HG03103 (cell line): ENCODE data around the gene PCCB.
"Not testable (repeated sequence)": the region's sequence is repeated elsewhere in the genome, so short reads cannot be mapped to it uniquely, and the experiment has no call there.

Source experiments
- ATAC-seq: cut with Tn5 transposase; IDR thresholded peaks from one replicate; pipeline ENCODE4 v1.9.1; 2021; ENCODE audit warnings: low read depth; ENCODE audit not compliant: unreplicated experiment

Gene PCCB

DNA sequence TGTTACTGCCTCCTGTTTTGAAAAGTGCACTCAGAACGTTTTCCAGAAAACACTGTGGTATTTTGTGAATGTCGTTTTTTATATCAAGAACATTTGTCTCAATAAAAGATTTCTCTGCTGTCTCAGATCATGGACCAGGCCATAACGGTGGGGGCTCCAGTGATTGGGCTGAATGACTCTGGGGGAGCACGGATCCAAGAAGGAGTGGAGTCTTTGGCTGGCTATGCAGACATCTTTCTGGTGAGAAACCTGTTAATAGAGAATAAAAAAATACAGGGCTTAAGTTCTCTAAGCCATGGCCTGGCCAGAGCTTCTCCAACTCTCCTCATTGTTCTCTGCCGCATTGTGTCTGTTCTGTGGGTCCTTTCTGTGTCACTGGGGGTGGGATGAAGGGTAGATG, 11.7 kb downstream of the PCCB start:
- no peak for ATAC-seq

DNA sequence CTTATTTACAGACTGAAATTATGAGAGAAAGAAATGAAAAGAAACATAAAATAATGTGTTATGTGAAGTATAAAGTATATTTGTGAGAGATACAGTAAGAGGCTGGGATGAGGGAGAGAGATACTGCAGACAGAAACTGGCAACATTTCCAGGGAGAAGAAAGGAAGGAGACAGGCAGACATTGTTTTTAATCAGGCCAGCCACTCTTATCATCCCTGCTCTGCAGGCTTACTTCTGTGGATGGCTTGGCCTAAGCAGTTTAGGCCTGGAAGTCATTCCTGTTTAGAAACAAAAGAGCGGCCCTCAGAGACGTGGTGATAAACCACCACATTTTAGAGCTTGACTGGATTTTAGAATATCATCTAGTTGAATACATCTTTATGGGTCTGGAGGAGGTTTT, 12.4 kb downstream of the PCCB start:
- ATAC-seq: no peak

DNA sequence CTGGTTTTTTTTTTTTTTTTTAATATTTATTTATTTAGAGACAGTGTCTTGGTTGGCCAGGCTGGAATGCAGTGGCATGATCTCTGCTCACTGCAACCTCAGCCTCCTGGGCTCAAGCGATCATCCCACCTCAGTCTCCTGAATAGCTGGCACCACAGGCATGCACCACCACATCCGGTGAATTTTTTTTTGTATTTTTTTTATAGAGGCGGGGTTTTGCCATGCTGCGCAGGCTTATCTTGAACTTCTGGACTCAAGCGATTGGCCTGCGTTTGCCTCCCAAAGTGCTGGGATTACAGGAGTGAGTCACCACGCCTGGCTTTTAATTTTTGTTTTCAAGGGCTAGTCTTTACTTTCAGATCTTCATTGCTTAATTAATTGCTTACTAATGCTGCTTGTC, 13.1 kb downstream of the PCCB start:
- no peak for ATAC-seq

DNA sequence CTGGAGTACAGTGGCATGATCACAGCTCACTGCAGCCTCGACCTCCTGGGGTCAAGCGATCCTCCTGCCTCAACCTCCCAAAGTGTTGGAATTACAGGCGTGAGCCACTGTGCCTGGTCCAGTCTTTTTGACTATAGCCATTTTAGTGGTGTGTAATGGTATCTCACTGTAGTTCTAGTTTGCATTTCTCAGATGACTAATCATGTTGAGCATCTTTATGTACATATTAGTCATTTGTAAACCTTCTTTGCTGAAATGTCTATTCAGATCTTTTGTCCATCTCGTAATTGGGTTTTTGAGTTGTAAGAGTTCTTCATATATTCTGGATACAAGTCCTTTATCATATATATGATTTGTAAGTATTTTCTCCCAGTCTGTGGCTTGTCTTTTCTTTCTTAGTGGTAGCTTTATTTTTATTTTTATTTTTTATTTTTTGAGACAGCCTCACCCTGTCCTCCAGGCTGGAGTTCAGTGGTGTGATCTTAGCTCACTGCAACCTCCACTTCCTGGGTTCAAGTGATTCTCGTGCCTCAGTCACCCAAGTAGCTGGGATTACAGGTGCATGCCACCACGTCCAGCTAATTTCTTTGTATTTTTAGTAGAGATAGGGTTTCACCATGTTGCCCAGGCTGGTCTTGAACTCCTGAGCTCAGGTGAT, 16.5 kb downstream of the PCCB start:
- ATAC-seq: peak; percentile 82

DNA sequence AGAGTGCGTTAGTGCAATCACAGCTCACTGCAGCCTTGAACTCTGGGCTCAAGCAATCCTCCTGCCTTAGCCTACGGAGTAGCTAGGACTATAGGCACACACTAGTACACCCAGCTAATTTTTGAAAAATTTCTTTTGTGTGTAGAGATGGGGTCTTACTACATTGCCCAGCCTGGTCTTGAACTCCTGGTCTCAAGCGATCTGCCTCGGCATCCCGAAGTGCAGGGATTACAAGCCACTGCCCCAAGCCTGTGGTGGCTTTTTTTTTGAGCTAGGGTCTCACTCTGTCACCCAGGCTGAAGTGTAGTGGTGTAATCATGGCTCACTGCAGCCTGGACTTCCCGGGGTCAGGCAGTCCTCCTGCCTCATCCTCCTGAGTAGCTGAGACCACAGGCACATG, 17.1 kb downstream of the PCCB start:
- ATAC-seq: no peak

DNA sequence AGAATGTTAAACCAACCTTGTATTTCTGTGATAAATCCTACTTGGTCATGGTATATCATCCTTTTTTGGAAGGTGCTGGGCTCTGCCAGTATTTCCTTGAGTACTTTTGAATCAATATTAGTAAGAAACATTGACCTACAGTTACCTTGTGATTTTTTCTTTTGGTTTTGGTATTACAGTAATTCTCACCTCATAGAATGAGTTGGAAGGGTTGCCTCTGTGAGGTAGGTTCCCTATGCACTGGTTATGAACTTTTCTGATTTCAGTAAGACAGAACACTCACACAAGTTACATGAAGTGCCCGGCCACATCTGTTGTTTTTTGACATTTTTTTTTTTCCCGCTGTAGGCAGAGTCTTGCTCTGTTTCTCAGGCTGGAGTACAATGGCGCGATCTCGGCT, 20.0 kb downstream of the PCCB start:
- no peak for ATAC-seq

DNA sequence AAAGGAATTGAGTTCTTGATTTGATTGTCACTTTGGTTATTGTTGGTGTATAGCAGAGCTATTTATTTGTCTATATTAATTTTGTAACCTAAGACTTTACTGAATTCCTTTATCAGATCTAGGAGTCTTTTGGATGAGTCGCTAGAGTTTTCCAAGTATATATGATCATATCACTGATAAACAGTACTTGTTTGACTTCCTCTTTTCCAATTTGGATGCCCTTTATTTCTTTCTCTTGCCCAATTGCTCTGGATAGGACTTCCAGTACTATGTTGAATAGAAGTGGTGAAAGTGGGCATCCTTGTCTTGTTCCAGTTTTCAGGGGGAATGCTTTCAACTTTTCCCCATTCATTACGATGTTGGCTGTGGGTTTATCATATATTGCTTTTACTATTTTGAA, 21.5 kb downstream of the PCCB start:
- ATAC-seq: not testable (repeated sequence)

DNA sequence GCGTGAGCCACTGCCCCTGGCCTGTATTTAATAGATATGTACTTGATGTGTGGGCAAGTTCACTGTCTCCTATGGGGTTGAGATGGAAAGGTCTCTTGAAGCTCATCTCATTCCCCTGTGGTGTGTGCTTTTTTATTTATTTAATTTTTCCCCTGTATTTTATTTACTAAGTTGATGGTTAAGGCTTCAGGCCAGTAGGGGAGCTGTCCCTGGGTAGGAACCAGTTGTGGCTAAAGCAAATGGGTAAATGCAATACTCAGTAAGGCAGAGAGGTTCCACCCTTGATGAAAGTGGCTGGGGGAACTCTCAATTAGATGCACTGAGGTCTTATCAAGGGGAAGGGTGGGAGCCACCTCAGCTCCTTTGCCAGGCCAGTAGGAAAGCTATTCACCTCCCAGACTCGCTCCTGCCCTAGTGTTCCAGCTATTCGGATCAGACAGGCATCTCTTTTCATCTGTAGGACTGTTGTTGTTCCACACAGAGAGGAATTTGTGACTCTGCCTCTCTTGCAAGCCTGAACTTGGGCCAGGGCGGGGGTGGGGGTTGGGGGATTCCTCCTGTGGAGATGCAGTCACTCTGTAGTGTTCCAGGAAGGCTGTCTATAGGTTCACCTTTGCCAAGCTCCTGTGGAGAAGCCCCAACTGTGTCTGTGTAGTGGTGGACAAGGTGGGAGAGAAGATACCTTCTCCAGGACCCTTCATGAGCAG, 26.1 kb downstream of the PCCB start:
- no peak for ATAC-seq

DNA sequence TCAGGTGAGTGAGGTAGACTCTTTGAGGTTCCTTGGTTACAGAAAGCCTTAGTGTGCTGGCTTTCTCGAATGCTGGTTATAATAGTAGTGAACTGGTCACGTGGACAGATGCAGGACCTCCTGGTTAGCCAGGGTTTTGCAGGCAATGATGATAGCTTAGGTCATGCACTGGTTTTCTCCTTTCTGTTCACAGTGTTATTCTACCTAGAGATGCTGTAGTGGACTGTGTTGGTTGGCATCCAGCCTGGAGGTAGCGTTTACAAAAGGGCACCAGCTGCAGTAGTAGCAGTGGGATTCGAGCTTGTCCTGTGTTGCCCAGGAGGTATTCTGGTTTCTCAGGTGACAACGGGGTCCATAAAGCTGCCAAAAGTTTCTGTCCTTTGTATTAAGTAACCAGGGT, 27.0 kb downstream of the PCCB start:
- no peak for ATAC-seq

DNA sequence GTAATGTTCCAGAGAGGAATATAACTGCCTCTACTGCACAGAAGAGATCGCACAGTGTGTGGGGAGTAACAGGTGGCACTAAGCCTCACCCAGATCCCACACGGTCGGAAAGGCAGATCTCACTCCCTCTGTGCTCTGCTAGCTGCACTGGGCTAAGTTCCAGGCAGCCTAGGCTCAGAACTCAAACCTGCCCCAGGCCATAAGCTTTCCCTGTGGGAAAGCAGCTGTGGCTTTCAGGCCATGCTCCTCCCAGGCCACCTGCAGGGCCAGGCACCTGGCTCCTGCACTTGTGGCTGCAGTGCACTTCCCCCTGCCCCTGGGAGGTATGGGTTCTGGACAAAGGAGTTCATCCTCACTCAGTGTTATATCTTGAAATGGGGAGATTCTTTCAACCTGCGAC, 27.5 kb downstream of the PCCB start:
- ATAC-seq: no peak

DNA sequence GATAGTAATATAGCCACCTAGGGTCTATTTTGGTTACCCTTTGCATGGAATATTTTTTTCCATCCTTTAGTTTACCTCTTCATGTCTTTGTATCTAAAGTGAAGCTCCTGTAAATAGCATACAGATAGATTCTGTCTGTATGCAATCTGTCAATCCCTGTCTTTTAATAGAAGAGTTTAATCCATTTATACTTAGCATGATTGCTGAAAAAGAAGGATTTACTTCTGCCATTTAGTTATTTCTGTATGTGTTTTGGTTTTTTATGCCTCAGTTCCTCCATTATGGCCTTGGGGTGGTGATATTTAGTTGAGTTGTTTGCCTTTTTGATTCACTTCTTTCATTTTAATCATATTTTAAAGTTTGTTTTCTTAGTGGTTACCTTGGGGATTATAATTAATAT, 29.0 kb downstream of the PCCB start:
- no peak for ATAC-seq

DNA sequence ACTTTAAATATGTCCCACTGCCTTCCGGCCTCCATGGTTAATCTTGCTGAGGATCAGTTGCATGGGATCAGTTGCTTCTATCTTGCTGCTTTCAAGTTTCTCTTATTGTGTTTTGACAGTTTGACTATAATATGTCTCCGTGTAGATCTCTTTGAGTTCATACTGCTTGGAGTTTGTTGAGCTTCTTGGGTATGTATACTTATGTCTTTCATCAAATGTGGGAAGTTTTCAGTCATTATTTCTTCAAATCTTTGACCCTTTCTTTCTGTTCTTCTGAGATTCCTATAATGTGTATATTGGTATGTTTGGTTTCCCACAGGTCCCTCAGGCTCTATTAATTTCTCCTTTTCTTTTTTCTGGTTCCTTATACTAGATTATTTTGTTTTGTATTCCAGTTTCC, 30.8 kb downstream of the PCCB start:
- no peak for ATAC-seq

DNA sequence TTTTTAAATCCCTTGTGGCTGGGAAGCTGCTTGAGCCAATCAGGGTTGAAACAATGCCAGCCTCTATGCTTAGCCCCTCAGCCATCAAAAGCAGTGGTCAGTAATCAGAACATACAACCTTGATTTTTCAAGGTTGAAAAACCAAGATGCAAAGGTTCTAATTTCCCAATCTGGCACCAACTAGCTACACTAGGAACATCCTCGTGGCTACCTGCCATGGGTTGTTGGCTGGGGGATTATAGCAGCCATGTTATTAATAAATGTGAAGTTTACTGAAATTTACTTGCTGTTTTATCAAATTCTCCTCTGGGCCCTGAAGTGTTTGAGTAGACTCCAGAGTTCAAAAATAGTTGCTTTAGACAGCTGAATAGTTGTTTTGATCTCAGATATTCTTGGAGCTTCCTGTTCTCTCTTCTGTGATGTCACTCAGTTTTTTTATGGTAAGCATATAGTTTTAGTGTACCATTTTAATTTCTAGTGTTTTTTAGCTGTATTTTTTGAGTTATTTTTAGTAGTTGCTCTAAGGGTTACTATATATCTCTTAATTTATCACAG, 31.9 kb downstream of the PCCB start:
- no peak for ATAC-seq

DNA sequence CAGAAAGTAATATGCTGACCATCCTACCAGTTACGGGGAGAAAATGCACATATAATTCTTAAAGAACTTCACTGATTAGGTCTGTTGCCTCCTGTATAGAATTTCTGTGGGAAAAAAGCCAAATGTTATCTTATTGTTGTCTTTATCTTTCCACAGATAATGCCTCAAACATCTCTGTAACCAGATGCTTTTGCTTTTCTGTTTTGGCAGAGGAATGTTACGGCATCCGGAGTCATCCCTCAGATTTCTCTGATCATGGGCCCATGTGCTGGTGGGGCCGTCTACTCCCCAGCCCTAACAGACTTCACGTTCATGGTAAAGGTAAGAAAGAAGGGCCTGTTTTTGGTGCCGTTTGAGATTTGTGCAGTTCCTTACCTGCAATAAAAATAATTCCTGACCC, 33.5 kb downstream of the PCCB start:
- ATAC-seq: no peak

DNA sequence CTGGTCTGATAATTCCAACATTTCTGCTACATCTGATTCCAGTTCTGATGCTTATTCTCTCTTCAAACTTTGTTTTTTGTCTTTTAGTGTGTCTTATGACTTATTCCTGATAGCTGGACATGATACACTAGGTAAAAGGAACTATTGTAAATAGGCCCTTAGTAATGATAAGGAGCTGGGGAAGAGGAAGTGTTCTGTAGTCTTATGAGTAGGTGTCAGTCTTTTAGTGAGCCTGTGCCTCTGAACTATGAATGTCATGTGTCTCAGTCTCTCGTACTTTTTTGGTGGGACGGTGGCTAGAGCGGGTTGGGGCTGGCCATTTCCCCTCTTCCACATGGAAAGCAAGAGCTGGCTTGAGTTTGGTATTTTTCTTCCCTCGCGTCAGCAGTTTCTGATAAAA, 41.2 kb downstream of the PCCB start:
- ATAC-seq: no peak

DNA sequence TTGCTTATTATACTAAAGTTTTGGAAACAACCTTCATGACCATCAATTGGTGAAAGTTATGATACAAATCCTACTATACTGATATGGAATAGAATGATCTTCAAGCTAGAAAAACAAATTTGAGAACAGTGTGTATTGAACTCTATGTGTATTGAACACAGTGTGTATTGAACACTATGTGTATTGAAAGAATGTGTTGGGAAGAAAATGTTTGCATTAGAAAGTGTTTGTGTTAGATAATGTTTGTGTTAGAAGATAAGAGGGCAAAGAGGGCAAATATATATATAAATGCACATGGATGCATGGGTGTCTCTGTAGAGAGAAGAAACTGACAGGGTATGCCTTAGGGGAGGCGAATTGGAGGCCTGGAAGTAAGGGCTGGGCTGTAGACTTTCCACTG, 42.4 kb downstream of the PCCB start:
- no peak for ATAC-seq

DNA sequence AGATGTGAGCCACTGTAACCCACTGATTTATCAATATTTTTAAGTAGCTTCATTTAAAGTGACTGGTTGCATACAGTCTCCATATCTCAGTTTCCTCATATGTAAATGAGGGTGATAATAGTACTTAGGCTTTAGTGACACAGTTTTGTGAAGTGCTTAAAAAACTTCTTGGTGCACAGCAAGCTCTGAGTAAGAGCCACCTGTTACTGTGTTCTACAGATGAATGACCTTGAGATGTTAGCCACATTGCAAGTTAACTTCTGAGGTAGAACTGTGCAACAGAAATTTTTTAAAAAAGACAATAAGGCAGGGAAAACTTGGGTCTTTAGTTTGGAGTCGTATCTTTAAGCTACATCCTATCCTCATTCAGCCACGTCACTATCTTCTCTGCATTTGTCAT, 43.1 kb downstream of the PCCB start:
- no peak for ATAC-seq

DNA sequence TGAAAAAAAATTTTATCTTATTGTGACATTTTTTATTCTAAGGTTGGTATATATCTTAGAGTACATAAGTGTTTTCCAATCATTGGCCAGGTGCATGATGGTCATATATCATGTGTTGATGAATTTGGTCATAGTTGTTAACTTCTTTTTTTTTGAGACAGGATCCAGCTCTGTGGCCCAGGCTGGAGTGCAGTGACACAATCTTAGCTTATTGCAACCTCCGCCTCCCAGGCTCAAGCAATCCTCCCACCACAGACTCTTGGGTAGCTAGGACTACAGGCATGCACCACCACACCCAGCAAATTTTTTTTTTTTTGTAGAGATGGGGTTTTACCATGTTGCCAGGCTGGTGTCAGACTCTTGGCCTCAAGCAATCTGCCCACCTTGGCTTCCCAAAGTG, 44.0 kb downstream of the PCCB start:
- no peak for ATAC-seq

DNA sequence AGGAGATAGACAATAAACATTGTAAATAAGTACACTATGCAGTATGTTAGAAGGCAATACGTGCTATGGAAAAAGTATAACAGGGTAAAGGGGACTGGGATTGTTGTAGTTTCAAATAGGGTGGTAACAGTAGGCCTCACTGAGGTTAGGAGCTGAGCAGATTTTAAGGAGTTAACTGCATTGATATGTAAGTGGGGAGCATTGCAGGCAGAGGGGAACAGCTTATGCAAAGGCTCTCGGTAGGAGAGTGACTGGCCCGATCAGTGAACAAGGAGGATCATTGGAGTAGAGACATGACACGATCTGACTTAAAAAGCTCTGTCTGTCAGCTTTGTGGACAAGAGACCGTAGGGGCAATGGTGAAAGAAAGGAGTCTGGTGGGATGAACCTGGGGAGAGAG, 46.8 kb downstream of the PCCB start:
- no peak for ATAC-seq

DNA sequence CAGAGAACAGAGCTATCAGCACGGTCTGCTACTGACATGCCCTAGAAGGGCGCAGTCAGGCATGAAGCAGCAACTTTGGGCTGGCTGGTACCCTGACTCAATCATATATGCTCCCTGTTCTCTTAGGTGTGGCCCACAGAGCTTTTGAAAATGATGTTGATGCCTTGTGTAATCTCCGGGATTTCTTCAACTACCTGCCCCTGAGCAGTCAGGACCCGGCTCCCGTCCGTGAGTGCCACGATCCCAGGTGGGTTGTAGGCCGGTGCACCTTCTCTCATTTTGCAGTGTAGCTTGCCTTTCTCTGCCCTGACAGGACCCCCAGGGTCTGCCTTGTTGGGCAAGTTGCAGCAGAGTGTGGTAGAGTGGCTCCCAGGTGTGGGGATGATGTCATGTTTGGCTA, 47.7 kb downstream of the PCCB start:
- no peak for ATAC-seq

DNA sequence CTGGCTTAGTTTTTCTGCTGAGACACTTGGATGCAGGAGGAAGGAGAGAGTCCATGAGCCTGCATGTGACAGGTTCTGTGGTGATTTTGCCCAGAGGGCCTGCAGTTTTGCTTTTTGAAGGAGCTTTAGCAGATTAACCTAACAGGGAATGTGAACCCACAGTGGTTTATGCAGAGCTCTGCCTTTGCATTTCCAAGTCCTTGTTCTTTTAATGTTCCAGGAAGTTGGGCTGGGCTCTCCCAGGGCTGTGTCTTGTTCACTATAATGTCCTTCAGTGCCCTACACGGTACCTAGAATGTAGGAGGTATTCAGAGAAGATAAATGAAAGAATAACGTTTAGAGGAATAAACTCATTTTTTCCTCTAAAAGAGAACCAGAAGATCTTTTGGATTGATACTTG, 50.3 kb downstream of the PCCB start:
- no peak for ATAC-seq

DNA sequence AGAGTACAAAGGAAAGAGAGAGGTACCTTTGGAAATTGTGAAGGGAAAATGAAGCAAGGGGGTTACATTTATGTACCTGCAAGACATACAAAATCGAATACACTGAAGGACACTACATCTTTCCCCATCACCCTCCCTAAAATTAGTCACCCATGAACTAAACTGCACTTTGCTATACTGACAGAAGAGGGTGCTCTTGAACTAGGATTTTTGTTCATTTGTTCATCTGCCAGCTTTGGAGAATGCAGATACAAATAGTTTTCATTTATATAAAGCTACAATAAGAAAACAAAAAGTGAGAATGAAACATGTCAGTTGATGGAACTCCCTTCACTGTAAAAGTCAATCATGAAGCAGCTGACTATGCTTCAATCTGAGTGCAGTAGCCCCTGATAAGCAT, 55.7 kb downstream of the PCCB start:
- no peak for ATAC-seq
